22Rv1 (cell line): Measurements from ENCODE around the gene PRR13.

Experiments
- H3K27ac ChIP-seq: fragments of 450-650 bp; 2 replicates; pipeline ENCODE4 v1.5.1; 2017
- ZFX ChIP-seq: fragments of 450-650 bp; IDR thresholded peaks from 2 replicates; pipeline ENCODE4 v1.6.1; 2017; ENCODE audit warnings: antibody characterized with exemption, borderline replicate concordance
- TF ChIP-seq, protein P1 (sequence below): fragments of 450-650 bp; IDR thresholded peaks from 2 replicates; pipeline ENCODE4 v1.5.1; 2017; ENCODE audit warnings: mild to moderate bottlenecking

PRR13 gene

GRCh38 chr12:53468282-53468681 lies 26.7 kb downstream of the PRR13 start:
- no peak for TF ChIP-seq ZFX
- TF ChIP-seq, protein P1, sequence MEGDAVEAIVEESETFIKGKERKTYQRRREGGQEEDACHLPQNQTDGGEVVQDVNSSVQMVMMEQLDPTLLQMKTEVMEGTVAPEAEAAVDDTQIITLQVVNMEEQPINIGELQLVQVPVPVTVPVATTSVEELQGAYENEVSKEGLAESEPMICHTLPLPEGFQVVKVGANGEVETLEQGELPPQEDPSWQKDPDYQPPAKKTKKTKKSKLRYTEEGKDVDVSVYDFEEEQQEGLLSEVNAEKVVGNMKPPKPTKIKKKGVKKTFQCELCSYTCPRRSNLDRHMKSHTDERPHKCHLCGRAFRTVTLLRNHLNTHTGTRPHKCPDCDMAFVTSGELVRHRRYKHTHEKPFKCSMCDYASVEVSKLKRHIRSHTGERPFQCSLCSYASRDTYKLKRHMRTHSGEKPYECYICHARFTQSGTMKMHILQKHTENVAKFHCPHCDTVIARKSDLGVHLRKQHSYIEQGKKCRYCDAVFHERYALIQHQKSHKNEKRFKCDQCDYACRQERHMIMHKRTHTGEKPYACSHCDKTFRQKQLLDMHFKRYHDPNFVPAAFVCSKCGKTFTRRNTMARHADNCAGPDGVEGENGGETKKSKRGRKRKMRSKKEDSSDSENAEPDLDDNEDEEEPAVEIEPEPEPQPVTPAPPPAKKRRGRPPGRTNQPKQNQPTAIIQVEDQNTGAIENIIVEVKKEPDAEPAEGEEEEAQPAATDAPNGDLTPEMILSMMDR = no peak
- H3K27ac ChIP-seq = no peak overlapping the region; the same call in 1 of the 2 replicates

GRCh38 chr12:53472056-53472582 lies 30.6 kb downstream of the PRR13 start:
- peak overlapping the region; percentile 20 for H3K27ac ChIP-seq
- TF ChIP-seq ZFX = no peak
- TF ChIP-seq, protein P1 = no peak

- TF ChIP-seq ZFX = no peak
- TF ChIP-seq, protein P1 = no peak
- H3K27ac ChIP-seq = peak overlapping the region; percentile 20; the same call in 1 of the 2 replicates
These were observed 32.5 kb downstream of the PRR13 start for GRCh38 chr12:53474077-53474476.

- H3K27ac ChIP-seq = peak overlapping the region; percentile 26
These were observed 33.3 kb downstream of the PRR13 start for GRCh38 chr12:53474819-53475218.

DNA sequence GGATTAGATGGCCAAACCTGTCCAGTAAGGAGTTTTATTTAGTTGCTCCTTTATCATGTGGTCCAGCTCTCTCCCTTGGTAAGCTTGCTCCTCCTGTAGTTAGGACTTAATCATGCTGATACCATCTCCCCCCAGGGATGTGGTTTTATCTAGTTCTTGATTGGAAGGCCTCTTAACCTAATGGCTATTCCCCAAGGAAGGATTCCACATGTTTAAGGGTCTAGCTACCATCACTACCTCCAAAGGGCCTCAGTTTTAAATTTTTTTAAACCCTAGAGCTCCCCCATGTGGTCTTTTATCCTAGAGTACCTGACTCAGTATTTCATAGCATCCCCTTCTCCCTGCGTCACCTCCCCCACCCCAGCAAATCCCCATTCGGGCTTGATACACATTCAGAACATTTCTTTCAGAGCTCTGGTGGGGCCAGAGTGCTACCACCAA lies 35.3 kb downstream of the PRR13 start:
- TF ChIP-seq, protein P1 = peak; percentile 69
- TF ChIP-seq ZFX = no peak
- peak overlapping the region; percentile 30; the same call in 1 of the 2 replicates for H3K27ac ChIP-seq

More at GRCh38 chr12:53474819-53475218, 33.3 kb downstream of the PRR13 start:
- TF ChIP-seq, protein P1 = no peak
- no peak for TF ChIP-seq ZFX

GRCh38 chr12:53478865-53479264 lies 37.3 kb downstream of the PRR13 start:
- peak overlapping the region; percentile 30; the same call in 1 of the 2 replicates for H3K27ac ChIP-seq
- TF ChIP-seq, protein P1 = no peak
- TF ChIP-seq ZFX = no peak

GRCh38 chr12:53479331-53479730 lies 37.8 kb downstream of the PRR13 start:
- H3K27ac ChIP-seq = peak overlapping the region; percentile 30; the same call in 1 of the 2 replicates
- TF ChIP-seq, protein P1 = no peak
- no peak for TF ChIP-seq ZFX
